GM12873 (cell line): ENCODE results near the gene PRR15L.

Experiments
- CTCF ChIP-seq: IDR thresholded peaks from 2 replicates; pipeline ENCODE4 v1.5.1; 2012; ENCODE audit warnings: low read depth, mild to moderate bottlenecking, moderate library complexity, low read length, control low read depth; ENCODE audit not compliant: insufficient read depth; ENCODE audit errors: missing control alignments

Gene PRR15L

GRCh38 chr17:47993964-47994363, 36.3 kb upstream of the PRR15L start:
- no peak for TF ChIP-seq CTCF

- no peak for TF ChIP-seq CTCF
Measured at GRCh38 chr17:47993031-47993564, 35.4 kb upstream of the PRR15L start.

GRCh38 chr17:47992216-47992615, 34.5 kb upstream of the PRR15L start:
- no peak for TF ChIP-seq CTCF

GRCh38 chr17:47990962-47991731, 33.5 kb upstream of the PRR15L start:
- TF ChIP-seq CTCF = no peak

GRCh38 chr17:47989700-47990099, 32.0 kb upstream of the PRR15L start:
- TF ChIP-seq CTCF = no peak

GRCh38 chr17:47989159-47989558, 31.5 kb upstream of the PRR15L start:
- TF ChIP-seq CTCF = no peak

GRCh38 chr17:47987240-47987835, 29.7 kb upstream of the PRR15L start:
- no peak for TF ChIP-seq CTCF
